SK-N-SH treated with all-trans-retinoic acid at 6 μM for 48 hours (cell line): ENCODE results near the gene YIPF2.

Source experiments
- CREB5 ChIP-seq: fragments of 250-450 bp; sonication (Bioruptor Pico); IDR thresholded peaks from 2 replicates; pipeline ENCODE4 v1.5.1; 2020; ENCODE audit warnings: low read depth, mild to moderate bottlenecking, moderate library complexity
- CSDC2 ChIP-seq: fragments of 250-450 bp; sonication (Bioruptor Pico); IDR thresholded peaks from 2 replicates; pipeline ENCODE4 v1.5.0; 2020; ENCODE audit warnings: mild to moderate bottlenecking, moderate library complexity
- TCF4 ChIP-seq: fragments of 250-450 bp; sonication (Bioruptor Pico); IDR thresholded peaks from 2 replicates; pipeline ENCODE4 v1.8.0; 2021; ENCODE audit warnings: mild to moderate bottlenecking, moderate library complexity, borderline replicate concordance
- ZC3H10 ChIP-seq: fragments of 250-450 bp; sonication (Bioruptor Pico); IDR thresholded peaks from 2 replicates; pipeline ENCODE4 v1.5.1; 2021; ENCODE audit warnings: mild to moderate bottlenecking, moderate library complexity

- TF ChIP-seq CREB5 (CRISPR knock-in tag) (no peak), ZC3H10 (CRISPR knock-in tag) (no peak), TCF4 (CRISPR knock-in tag) (no peak), CSDC2 (no peak)
These were observed 35.4 kb upstream of the YIPF2 start for GRCh38 chr19:10963865-10964264.
